WTC11 (cell line): ENCODE measurements around the gene ACOT9. TPM values are rescaled to one million over a fixed set of nuclear protein-coding genes. Genes with fewer than 3 reads are reported as not detected.

Source experiments
- ATAC-seq: fragments of 200-7000 bp; cut with Tn5 transposase; 2 replicates; pipeline ENCODE4 v1.10.0; 2021; ENCODE audit warnings: mild to moderate bottlenecking, moderate library complexity
- Bru-seq: library from RNA; stranded (reverse); fragments of 400-500 nt; gene quantifications from one replicate; lab custom pipeline; 2021; lab: Mats Ljungman, UMichigan
- CTCF ChIA-PET: fragments of 300-600 bp; sonication (Branson Sonifier 250); formaldehyde crosslinking; loops from one replicate; lab custom pipeline; 2021; ENCODE audit warnings: antibody characterized with exemption; lab: Charles Lee
- POLR2A ChIA-PET: fragments of 350-600 bp; sonication (Branson Sonifier 250); formaldehyde crosslinking; loops from one replicate; lab custom pipeline; 2021; ENCODE audit warnings: antibody characterized with exemption; lab: Charles Lee
- DNase-seq: peaks from one replicate; pipeline ENCODE4 v3.0.0; 2021; ENCODE audit warnings: low spot score
- H3K27ac Mint-ChIP-seq: 2 replicates; pipeline ENCODE4 v1.8.0; 2021; ENCODE audit warnings: mixed read lengths
- H3K27me3 Mint-ChIP-seq: 2 replicates; pipeline ENCODE4 v1.8.0; 2021; ENCODE audit warnings: low read depth, mild to moderate bottlenecking, moderate library complexity, mixed read lengths
- H3K36me3 Mint-ChIP-seq: 2 replicates; pipeline ENCODE4 v1.8.0; 2021; ENCODE audit warnings: mixed read lengths
- H3K4me1 Mint-ChIP-seq: 2 replicates; pipeline ENCODE4 v1.8.0; 2022; ENCODE audit warnings: mixed read lengths
- H3K4me3 Mint-ChIP-seq: 2 replicates; pipeline ENCODE4 v1.8.0; 2021; ENCODE audit warnings: mild to moderate bottlenecking, moderate library complexity, mixed read lengths
- H3K9me3 Mint-ChIP-seq: 2 replicates; pipeline ENCODE4 v1.8.0; 2021; ENCODE audit warnings: mixed read lengths
- CREM ChIP-seq: sonication (generic); formaldehyde crosslinking; IDR thresholded peaks from 2 replicates; pipeline ENCODE4 v1.8.1; 2022; ENCODE audit warnings: mild to moderate bottlenecking, missing genetic modification reagents, moderate library complexity
- CTCF ChIP-seq: fragments of 200-600 bp; IDR thresholded peaks from 2 replicates; pipeline ENCODE4 v1.8.0; 2022; ENCODE audit warnings: antibody characterized with exemption
- E2F1 ChIP-seq: sonication (generic); formaldehyde crosslinking; IDR thresholded peaks from 2 replicates; pipeline ENCODE4 v1.8.0; 2022; ENCODE audit warnings: mild to moderate bottlenecking, missing genetic modification reagents
- EMX1 ChIP-seq: fragments of 250-450 bp; sonication (Bioruptor Pico); IDR thresholded peaks from 2 replicates; pipeline ENCODE4 v1.8.0; 2021; ENCODE audit warnings: mild to moderate bottlenecking
- ESRRA ChIP-seq: sonication (generic); formaldehyde crosslinking; IDR thresholded peaks from 2 replicates; pipeline ENCODE4 v1.8.1; 2022; ENCODE audit warnings: mild to moderate bottlenecking, missing genetic modification reagents, borderline replicate concordance
- ETV6 ChIP-seq: sonication (generic); formaldehyde crosslinking; IDR thresholded peaks from 2 replicates; pipeline ENCODE4 v1.8.1; 2022; ENCODE audit warnings: mild to moderate bottlenecking, missing genetic modification reagents
- FOXP4 ChIP-seq: sonication (generic); formaldehyde crosslinking; IDR thresholded peaks from 2 replicates; pipeline ENCODE4 v1.8.0; 2022; ENCODE audit warnings: mild to moderate bottlenecking, missing genetic modification reagents
- HMGXB4 ChIP-seq: sonication (generic); formaldehyde crosslinking; IDR thresholded peaks from 2 replicates; pipeline ENCODE4 v1.8.1; 2023; ENCODE audit warnings: mild to moderate bottlenecking, moderate library complexity, missing genetic modification reagents
- JUN ChIP-seq: sonication (generic); formaldehyde crosslinking; IDR thresholded peaks from 2 replicates; pipeline ENCODE4 v1.8.0; 2023; ENCODE audit warnings: mild to moderate bottlenecking, missing genetic modification reagents
- MAX ChIP-seq: sonication (generic); formaldehyde crosslinking; IDR thresholded peaks from 2 replicates; pipeline ENCODE4 v1.8.0; 2022; ENCODE audit warnings: mild to moderate bottlenecking, missing genetic modification reagents
- RORB ChIP-seq: fragments of 250-450 bp; sonication (Bioruptor Pico); IDR thresholded peaks from 2 replicates; pipeline ENCODE4 v1.9.0; 2021; ENCODE audit warnings: mild to moderate bottlenecking
- SP1 ChIP-seq: sonication (generic); formaldehyde crosslinking; conservative IDR thresholded peaks from 2 replicates; pipeline ENCODE4 v1.8.1; 2022; ENCODE audit warnings: missing genetic modification reagents
- TP53 ChIP-seq: sonication (generic); formaldehyde crosslinking; IDR thresholded peaks from 2 replicates; pipeline ENCODE4 v1.8.1; 2023; ENCODE audit warnings: mild to moderate bottlenecking, missing genetic modification reagents
- ZBTB21 ChIP-seq: sonication (generic); formaldehyde crosslinking; IDR thresholded peaks from 2 replicates; pipeline ENCODE4 v1.8.1; 2023; ENCODE audit warnings: mild to moderate bottlenecking, missing genetic modification reagents, borderline replicate concordance
- ZNF219 ChIP-seq: sonication (generic); formaldehyde crosslinking; IDR thresholded peaks from 2 replicates; pipeline ENCODE4 v1.8.0; 2023; ENCODE audit warnings: missing genetic modification reagents, mild to moderate bottlenecking, borderline replicate concordance
- ZNF281 ChIP-seq: sonication (generic); formaldehyde crosslinking; IDR thresholded peaks from 2 replicates; pipeline ENCODE4 v1.8.0; 2023; ENCODE audit warnings: mild to moderate bottlenecking, missing genetic modification reagents
- ZNF512 ChIP-seq: sonication (generic); formaldehyde crosslinking; IDR thresholded peaks from 2 replicates; pipeline ENCODE4 v1.8.1; 2022; ENCODE audit warnings: missing genetic modification reagents, borderline replicate concordance
- long read RNA-seq, 3 experiments: library from RNA in 1 of 3; library from capped mRNA in 1 of 3; library from polyadenylated mRNA in 1 of 3; unstranded in 2 of 3; stranded (forward) in 1 of 3; transcript quantifications; one replicate each; pipeline ENCODE4 v2.0.0, GENCODE V29; 2021
- total RNA-seq: library from RNA; stranded (reverse); gene quantifications from 3 replicates; pipeline ENCODE4 v1.2.3, GENCODE V29; 2021

ACOT9 gene
- 27.6 to 32.6 TPM (median 29.3 TPM) in 3 replicates for total RNA-seq
- Bru-seq, nascent RNA, result percentile 56 among the genes with signal in this experiment
- long read RNA-seq, experiment 1, transcript ACOT9-201 (15 exons, 1,675 nt), result major isoform, 65 of 93 reads
- long read RNA-seq, experiment 1, partial matches to known transcripts, result 8 of 93 reads
- long read RNA-seq, experiment 1, other reads (novel, unspliced or antisense), result 17 of 93 reads
- long read RNA-seq, experiment 2, transcript ACOT9-201 (15 exons, 1,675 nt), result major isoform, 13 of 32 reads
- long read RNA-seq, experiment 2, partial matches to known transcripts, result 7 of 32 reads
- long read RNA-seq, experiment 2, other reads (novel, unspliced or antisense), result 10 of 32 reads
- long read RNA-seq, experiment 3, transcript ACOT9-201 (15 exons, 1,675 nt), result major isoform, 106 of 170 reads
- long read RNA-seq, experiment 3, partial matches to known transcripts, result 17 of 170 reads
- long read RNA-seq, experiment 3, other reads (novel, unspliced or antisense), result 46 of 170 reads

- H3K4me3 Mint-ChIP-seq, result peak within 1 kb of the TSS; percentile 87
- DNase-seq, result peak; percentile 77
- peaks cover 5% of the 10 kb centered on the region; the same call in 1 of the 2 replicates for H3K4me1 Mint-ChIP-seq
- peak within 1 kb of the TSS; percentile 94 for H3K27ac Mint-ChIP-seq
- no peaks in the 10 kb centered on the region for H3K9me3 Mint-ChIP-seq
- no peaks in the 10 kb centered on the region for H3K27me3 Mint-ChIP-seq
- POLR2A ChIA-PET, result interaction anchor here (1.0 to 1.1 kb wide), 3 partner anchors 10 to 159 kb away, joined by 4 read pairs; partner anchors contain the start of gene SAT1
- ATAC-seq, result peak; percentile 98
- TF ChIP-seq SP1 (CRISPR knock-in tag) (peak; percentile 73), RORB (CRISPR knock-in tag) (no peak), ZNF281 (CRISPR knock-in tag) (no peak), ETV6 (CRISPR knock-in tag) (no peak), ZNF219 (CRISPR knock-in tag) (no peak), ESRRA (CRISPR knock-in tag) (peak; percentile 59; the same call in 1 of the 2 replicates), MAX (peak; percentile 58; the same call in 1 of the 2 replicates), HMGXB4 (CRISPR knock-in tag) (peak; percentile 60; the same call in 1 of the 2 replicates), ZBTB21 (peak; percentile 54; the same call in 1 of the 2 replicates), CREM (CRISPR knock-in tag) (0 out of 2 replicates have a peak, but pooled peaks have one; percentile 29), E2F1 (0 out of 2 replicates have a peak, but pooled peaks have one; percentile 42), FOXP4 (CRISPR knock-in tag) (peak; percentile 34; the same call in 1 of the 2 replicates)
- CTCF ChIA-PET, result interaction anchor here (1.1 kb wide), 1 partner anchor 40 kb away, joined by 5 read pairs; the partner anchor contains the start of gene SAT1
- no peaks in the 10 kb centered on the region for H3K36me3 Mint-ChIP-seq
Observed at GRCh38 chrX:23742697-23743622, at the start of gene ACOT9. Gene ACOT9 (minus strand): TSS chrX:23743276. CDS start chrX:23743144, 132 bp downstream.

- Mint-ChIP-seq H3K36me3 (peaks cover 11% of the 10 kb centered on the region), H3K27ac (no peak overlapping the region), H3K4me3 (no peak overlapping the region), H3K9me3 (no peaks in the 10 kb centered on the region), H3K27me3 (no peaks in the 10 kb centered on the region), H3K4me1 (peaks cover 17% of the 10 kb centered on the region)
- ChIA-PET POLR2A (no interaction called here), CTCF (interaction anchor here (0.6 kb wide), 1 partner anchor 23 kb away, joined by 3 read pairs; no protein-coding TSS in a partner anchor)
- TF ChIP-seq ZNF512 (CRISPR knock-in tag), result no peak
- TF ChIP-seq EMX1, result no peak
- TF ChIP-seq TP53 (CRISPR knock-in tag), result no peak
- no peak for TF ChIP-seq CTCF
- TF ChIP-seq JUN (CRISPR knock-in tag), result no peak
- ATAC-seq (no peak), DNase-seq (no peak)
Observed at GRCh38 chrX:23790155-23790497, 47.0 kb upstream of the ACOT9 start.
